Measurements from ENCODE around the gene ZCCHC3. TPM values are rescaled to one million over a fixed set of nuclear protein-coding genes. Genes with fewer than 3 reads are reported as not detected.
"Not testable (repeated sequence)": the region's sequence is repeated elsewhere in the genome, so short reads cannot be mapped to it uniquely, and the experiment has no call there.

Gene ZCCHC3
- total and polyA plus RNA-seq, 4 donors = 2.4 to 22.1 (median 5.6) TPM

- Histone ChIP-seq H3K4me3 (ENCODE audit: low read depth in 1 of 3, low read length in 3 of 3) (no peak overlapping the region), H3K9ac (ENCODE audit: low read depth in 1 of 2, low read length in 2 of 2) (no peak overlapping the region), H3K4me1 (ENCODE audit: control insufficient read depth in 4 of 4, insufficient read depth in 4 of 4, low read length in 3 of 4) (no peaks in the 10 kb centered on the region), H3K9me3 (ENCODE audit: control insufficient read depth in 4 of 4, low read length in 3 of 4) (peaks cover 0 to 2% (median under 1%) of the 10 kb centered on the region in 4 donors), H3K27ac (ENCODE audit: low read depth in 1 of 2, low read length in 2 of 2) (no peak overlapping the region), H3K27me3 (ENCODE audit: control insufficient read depth in 4 of 4, insufficient read depth in 4 of 4, low read length in 3 of 4) (no peaks in the 10 kb centered on the region), H3K36me3 (ENCODE audit: control insufficient read depth in 4 of 4, insufficient read depth in 3 of 4, low read depth in 1 of 4, low read length in 3 of 4) (no peaks in the 10 kb centered on the region)
- DNase-seq (ENCODE audit: low spot score) = no peak
- 72% methylated on average over 2 of the region's 2 CpGs for WGBS
- TF ChIP-seq ZBTB33 (IDR thresholded peaks at IDR 0.05) (no peak), TAF1 (conservative IDR thresholded peaks at IDR 0.05) (no peak)
Measured at GRCh38 chr20:251354-251753, 46.0 kb upstream of the ZCCHC3 start.

- H3K9ac ChIP-seq (ENCODE audit: low read depth in 1 of 2, low read length in 2 of 2) = no peak overlapping the region
- no peak for DNase-seq (ENCODE audit: low spot score)
- no peaks in the 10 kb centered on the region for H3K36me3 ChIP-seq (ENCODE audit: control insufficient read depth in 4 of 4, insufficient read depth in 3 of 4, low read depth in 1 of 4, low read length in 3 of 4)
- H3K27ac ChIP-seq (ENCODE audit: low read depth in 1 of 2, low read length in 2 of 2) = no peak overlapping the region
- WGBS = 90% methylated on average over 2 of the region's 2 CpGs
- no peak for TF ChIP-seq FOXA2 (IDR thresholded peaks at IDR 0.05)
- no peak for TF ChIP-seq RAD21 (IDR thresholded peaks at IDR 0.05)
- TF ChIP-seq ATF3 (IDR thresholded peaks at IDR 0.05) = no peak
- no peak for TF ChIP-seq YY1 (IDR thresholded peaks at IDR 0.05)
- TF ChIP-seq REST (IDR thresholded peaks at IDR 0.05) = no peak
- no peak for TF ChIP-seq SP1 (IDR thresholded peaks at IDR 0.05)
- TF ChIP-seq RXRA (IDR thresholded peaks at IDR 0.05) = no peak
- TF ChIP-seq HNF4A (conservative IDR thresholded peaks at IDR 0.05) = no peak
- peaks cover 2 to 10% (median 7%) of the 10 kb centered on the region in 4 donors for H3K4me1 ChIP-seq (ENCODE audit: control insufficient read depth in 4 of 4, insufficient read depth in 4 of 4, low read length in 3 of 4)
- no peak overlapping the region for H3K4me3 ChIP-seq (ENCODE audit: low read depth in 1 of 3, low read length in 3 of 3)
- H3K27me3 ChIP-seq (ENCODE audit: control insufficient read depth in 4 of 4, insufficient read depth in 4 of 4, low read length in 3 of 4) = no peaks in the 10 kb centered on the region
- H3K9me3 ChIP-seq (ENCODE audit: control insufficient read depth in 4 of 4, low read length in 3 of 4) = peaks cover 0 to 2% (median 0%) of the 10 kb centered on the region in 4 donors
Measured at GRCh38 chr20:252801-253200, 44.6 kb upstream of the ZCCHC3 start.

GRCh38 chr20:253447-253846, 43.9 kb upstream of the ZCCHC3 start:
- DNase-seq (ENCODE audit: low spot score); H3K4me3 ChIP-seq (ENCODE audit: low read depth in 1 of 3, low read length in 3 of 3); H3K9me3 ChIP-seq (ENCODE audit: control insufficient read depth in 4 of 4, low read length in 3 of 4); H3K27me3 ChIP-seq (ENCODE audit: control insufficient read depth in 4 of 4, insufficient read depth in 4 of 4, low read length in 3 of 4); H3K9ac ChIP-seq (ENCODE audit: low read depth in 1 of 2, low read length in 2 of 2); H3K36me3 ChIP-seq (ENCODE audit: control insufficient read depth in 4 of 4, insufficient read depth in 3 of 4, low read depth in 1 of 4, low read length in 3 of 4); H3K27ac ChIP-seq (ENCODE audit: low read depth in 1 of 2, low read length in 2 of 2): not testable (repeated sequence)
- peaks cover 2 to 16% (median 10%) of the 10 kb centered on the region in 4 donors for H3K4me1 ChIP-seq (ENCODE audit: control insufficient read depth in 4 of 4, insufficient read depth in 4 of 4, low read length in 3 of 4)
- WGBS = 61% methylated on average over 6 of the region's 6 CpGs

Data from liver (tissue), 9 donors.